Transverse colon (tissue), 4 donors: ENCODE data around the gene THBS2.

Experiments used
- POLR2A ChIP-seq: fragments of 450-650 bp; IDR thresholded peaks from one replicate; pipeline ENCODE4 v1.6.1; 2016; ENCODE audit warnings: antibody characterized with exemption, mild to moderate bottlenecking, moderate library complexity
- POLR2AphosphoS5 ChIP-seq, 3 donors: sonication (generic); formaldehyde crosslinking; IDR thresholded peaks; one replicate each; pipeline ENCODE4 v1.6.1; 2016; ENCODE audit warnings: antibody characterized with exemption in 3 of 3
- TF ChIP-seq, protein P1 (sequence below), 5 experiments: fragments of 200-600 bp in 3 of 5; fragments of 450-650 bp in 2 of 5; sonication (generic) in 3 of 5; IDR thresholded peaks; 1 replicate in 2 of 5; 2 replicates in 3 of 5; pipeline ENCODE4 v1.5.1; 2016 to 2017; ENCODE audit warnings: antibody characterized with exemption in 5 of 5, inconsistent platforms in 3 of 5, mild to moderate bottlenecking in 2 of 5, moderate library complexity in 1 of 5

DNA sequence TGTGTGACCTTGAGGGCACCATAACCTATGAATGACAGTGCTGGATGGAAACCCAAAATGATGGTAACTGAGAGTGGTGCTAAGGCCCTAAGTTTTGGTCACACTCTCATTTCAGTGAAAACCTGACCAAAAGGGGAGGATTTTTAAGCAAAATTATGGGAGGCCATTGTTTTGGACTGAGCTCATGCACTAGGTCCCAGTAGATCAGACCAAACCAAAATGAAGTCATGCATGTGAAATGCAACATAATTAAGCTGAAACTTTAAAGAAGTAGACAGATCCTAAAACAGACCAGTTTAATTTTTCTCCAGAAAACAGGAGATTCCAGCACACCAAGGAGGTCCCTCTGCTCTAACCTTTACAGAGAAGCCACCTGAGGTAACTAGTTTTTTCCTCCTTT lies 24.0 kb upstream of the THBS2 start:
- TF ChIP-seq, protein P1, sequence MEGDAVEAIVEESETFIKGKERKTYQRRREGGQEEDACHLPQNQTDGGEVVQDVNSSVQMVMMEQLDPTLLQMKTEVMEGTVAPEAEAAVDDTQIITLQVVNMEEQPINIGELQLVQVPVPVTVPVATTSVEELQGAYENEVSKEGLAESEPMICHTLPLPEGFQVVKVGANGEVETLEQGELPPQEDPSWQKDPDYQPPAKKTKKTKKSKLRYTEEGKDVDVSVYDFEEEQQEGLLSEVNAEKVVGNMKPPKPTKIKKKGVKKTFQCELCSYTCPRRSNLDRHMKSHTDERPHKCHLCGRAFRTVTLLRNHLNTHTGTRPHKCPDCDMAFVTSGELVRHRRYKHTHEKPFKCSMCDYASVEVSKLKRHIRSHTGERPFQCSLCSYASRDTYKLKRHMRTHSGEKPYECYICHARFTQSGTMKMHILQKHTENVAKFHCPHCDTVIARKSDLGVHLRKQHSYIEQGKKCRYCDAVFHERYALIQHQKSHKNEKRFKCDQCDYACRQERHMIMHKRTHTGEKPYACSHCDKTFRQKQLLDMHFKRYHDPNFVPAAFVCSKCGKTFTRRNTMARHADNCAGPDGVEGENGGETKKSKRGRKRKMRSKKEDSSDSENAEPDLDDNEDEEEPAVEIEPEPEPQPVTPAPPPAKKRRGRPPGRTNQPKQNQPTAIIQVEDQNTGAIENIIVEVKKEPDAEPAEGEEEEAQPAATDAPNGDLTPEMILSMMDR (IDR thresholded peaks at IDR 0.05): no peak
- TF ChIP-seq POLR2AphosphoS5 (IDR thresholded peaks at IDR 0.05) (no peak), POLR2A (no peak)
